Chondrocyte (in vitro differentiated cells): ENCODE data around the gene DFFA. TPM values are rescaled to one million over a fixed set of nuclear protein-coding genes. Genes with fewer than 3 reads are reported as not detected.

Experiments used
- DNase-seq: peaks from one replicate; pipeline ENCODE4 v3.0.0; 2021; ENCODE audit warnings: mixed read lengths, low spot score
- H3K27ac Mint-ChIP-seq: one replicate; pipeline ENCODE4 v1.8.0; 2021; ENCODE audit warnings: mild to moderate bottlenecking, moderate library complexity, mixed read lengths; ENCODE audit not compliant: unreplicated experiment
- H3K27me3 Mint-ChIP-seq: 2 replicates; pipeline ENCODE4 v1.8.0; 2021; ENCODE audit warnings: low read depth, mixed read lengths
- H3K36me3 Mint-ChIP-seq: 2 replicates; pipeline ENCODE4 v1.8.0; 2021; ENCODE audit warnings: low read depth, mixed read lengths
- H3K4me1 Mint-ChIP-seq: 2 replicates; pipeline ENCODE4 v1.8.0; 2021; ENCODE audit warnings: low read depth, mild to moderate bottlenecking, mixed read lengths
- H3K4me3 Mint-ChIP-seq: one replicate; pipeline ENCODE4 v1.8.0; 2021; ENCODE audit warnings: mild to moderate bottlenecking, moderate library complexity, mixed read lengths; ENCODE audit not compliant: unreplicated experiment
- H3K9me3 Mint-ChIP-seq: 2 replicates; pipeline ENCODE4 v1.8.0; 2021; ENCODE audit warnings: low read depth, mixed read lengths
- total RNA-seq: library from RNA; stranded (reverse); gene quantifications from 3 replicates; pipeline ENCODE4 v1.2.1, GENCODE V29; 2021
- TF ChIP-seq, protein P1 (sequence below): fragments of 200-600 bp; sonication (generic); IDR thresholded peaks from 2 replicates; pipeline ENCODE4 v1.5.0; 2021; ENCODE audit warnings: antibody characterized with exemption, mild to moderate bottlenecking, moderate library complexity

Gene DFFA
- total RNA-seq, 1 donor from 2014 or later: 33.7 TPM

DNA sequence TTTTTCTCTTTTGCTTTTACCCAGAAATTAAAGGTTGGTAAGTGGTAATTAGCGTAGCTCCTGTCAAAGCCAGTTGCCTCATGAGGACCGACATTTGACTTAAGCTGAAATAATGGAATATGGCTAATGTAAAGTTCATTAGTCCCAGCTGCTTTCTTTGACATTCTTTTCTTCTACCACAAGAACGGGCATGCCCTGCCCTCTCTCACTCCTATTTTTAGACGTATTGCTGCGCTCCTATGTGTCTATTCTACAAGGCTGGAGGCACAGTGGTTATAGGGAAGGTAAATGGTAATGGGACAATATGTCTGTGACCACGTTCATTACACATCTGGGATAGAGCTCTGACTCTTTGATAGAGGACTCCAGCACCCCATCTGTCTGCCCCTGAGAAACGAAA lies 15.7 kb downstream of the DFFA start:
- no peak overlapping the region for H3K27ac Mint-ChIP-seq
- no peaks in the 10 kb centered on the region for H3K27me3 Mint-ChIP-seq
- no peak for DNase-seq
- peaks cover 2% of the 10 kb centered on the region for H3K36me3 Mint-ChIP-seq
- no peaks in the 10 kb centered on the region for H3K9me3 Mint-ChIP-seq
- TF ChIP-seq, protein P1, sequence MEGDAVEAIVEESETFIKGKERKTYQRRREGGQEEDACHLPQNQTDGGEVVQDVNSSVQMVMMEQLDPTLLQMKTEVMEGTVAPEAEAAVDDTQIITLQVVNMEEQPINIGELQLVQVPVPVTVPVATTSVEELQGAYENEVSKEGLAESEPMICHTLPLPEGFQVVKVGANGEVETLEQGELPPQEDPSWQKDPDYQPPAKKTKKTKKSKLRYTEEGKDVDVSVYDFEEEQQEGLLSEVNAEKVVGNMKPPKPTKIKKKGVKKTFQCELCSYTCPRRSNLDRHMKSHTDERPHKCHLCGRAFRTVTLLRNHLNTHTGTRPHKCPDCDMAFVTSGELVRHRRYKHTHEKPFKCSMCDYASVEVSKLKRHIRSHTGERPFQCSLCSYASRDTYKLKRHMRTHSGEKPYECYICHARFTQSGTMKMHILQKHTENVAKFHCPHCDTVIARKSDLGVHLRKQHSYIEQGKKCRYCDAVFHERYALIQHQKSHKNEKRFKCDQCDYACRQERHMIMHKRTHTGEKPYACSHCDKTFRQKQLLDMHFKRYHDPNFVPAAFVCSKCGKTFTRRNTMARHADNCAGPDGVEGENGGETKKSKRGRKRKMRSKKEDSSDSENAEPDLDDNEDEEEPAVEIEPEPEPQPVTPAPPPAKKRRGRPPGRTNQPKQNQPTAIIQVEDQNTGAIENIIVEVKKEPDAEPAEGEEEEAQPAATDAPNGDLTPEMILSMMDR: no peak
- H3K4me1 Mint-ChIP-seq: peaks cover 19% of the 10 kb centered on the region
- no peak overlapping the region for H3K4me3 Mint-ChIP-seq

DNA sequence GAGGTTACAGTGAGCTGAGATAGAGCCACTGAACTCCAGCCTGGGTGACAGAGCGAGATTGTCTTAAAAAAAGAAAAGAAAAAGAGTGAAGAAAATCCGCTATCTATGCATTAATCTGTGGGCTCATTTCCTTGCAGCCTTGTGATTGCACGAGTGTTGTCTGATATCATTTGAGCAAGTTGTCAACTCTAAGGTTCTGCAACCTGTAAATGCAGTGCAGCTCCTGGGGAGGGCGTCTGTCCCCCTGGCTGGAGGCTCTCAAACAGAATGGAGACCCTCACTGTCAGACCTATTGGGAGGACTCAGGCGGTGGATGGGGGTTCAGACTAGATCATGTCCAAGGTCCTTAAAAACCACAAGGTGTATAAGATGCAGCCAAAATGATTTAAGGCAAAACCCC lies 16.3 kb downstream of the DFFA start:
- TF ChIP-seq, protein P1: no peak
- no peak overlapping the region for H3K4me3 Mint-ChIP-seq

DNA sequence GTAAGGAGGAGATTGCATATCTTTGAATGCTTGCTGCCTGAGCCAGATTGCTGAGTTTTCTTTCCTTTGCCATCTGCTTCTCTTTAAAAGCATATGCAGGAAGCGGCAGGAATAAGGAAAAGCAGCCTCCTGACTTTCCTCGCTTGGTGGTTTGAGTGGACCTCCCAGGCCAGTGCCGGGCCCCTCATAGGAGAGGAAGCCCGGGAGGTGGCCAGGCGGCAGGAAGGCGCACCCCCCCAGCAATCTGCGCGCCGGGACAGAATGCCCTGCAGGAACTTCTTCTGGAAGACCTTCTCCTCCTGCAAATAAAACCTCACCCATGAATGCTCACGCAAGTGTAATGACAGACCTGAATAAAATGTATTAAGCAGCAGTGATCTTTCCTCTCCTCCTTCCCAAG lies 21.0 kb downstream of the DFFA start:
- no peak for DNase-seq
- TF ChIP-seq, protein P1: no peak
- no peaks in the 10 kb centered on the region for H3K27me3 Mint-ChIP-seq
- no peaks in the 10 kb centered on the region for H3K36me3 Mint-ChIP-seq
- peak overlapping the region; percentile 10 for H3K4me3 Mint-ChIP-seq
- peaks cover 18% of the 10 kb centered on the region for H3K4me1 Mint-ChIP-seq
- H3K27ac Mint-ChIP-seq: no peak overlapping the region
- H3K9me3 Mint-ChIP-seq: no peaks in the 10 kb centered on the region

More for the DNA sequence above, 16.3 kb downstream of the DFFA start:
- no peaks in the 10 kb centered on the region for H3K36me3 Mint-ChIP-seq
- peak overlapping the region; percentile 41 for H3K27ac Mint-ChIP-seq
- no peaks in the 10 kb centered on the region for H3K9me3 Mint-ChIP-seq
- peaks cover 25% of the 10 kb centered on the region for H3K4me1 Mint-ChIP-seq
- DNase-seq: no peak
- H3K27me3 Mint-ChIP-seq: no peaks in the 10 kb centered on the region

DNA sequence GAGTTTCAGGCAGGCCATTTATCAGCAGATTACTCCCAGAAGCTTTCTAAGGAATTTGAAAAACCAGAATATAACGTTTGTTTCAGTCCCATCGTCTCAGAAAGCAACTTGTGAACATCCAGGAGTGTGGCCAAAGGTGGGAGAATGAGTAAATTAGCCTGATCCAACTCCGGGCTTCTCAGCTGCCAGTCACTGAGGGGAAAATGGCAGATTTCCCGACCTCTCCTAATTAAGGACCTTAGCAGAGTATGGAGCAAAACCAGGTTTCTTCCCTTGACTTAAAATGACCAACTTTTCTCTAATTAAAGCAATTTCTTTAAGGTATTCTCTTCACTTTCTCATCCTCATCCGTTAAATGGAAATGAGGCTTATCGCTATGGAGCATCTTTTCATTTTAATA lies 21.5 kb downstream of the DFFA start:
- H3K4me3 Mint-ChIP-seq: no peak overlapping the region

DNA sequence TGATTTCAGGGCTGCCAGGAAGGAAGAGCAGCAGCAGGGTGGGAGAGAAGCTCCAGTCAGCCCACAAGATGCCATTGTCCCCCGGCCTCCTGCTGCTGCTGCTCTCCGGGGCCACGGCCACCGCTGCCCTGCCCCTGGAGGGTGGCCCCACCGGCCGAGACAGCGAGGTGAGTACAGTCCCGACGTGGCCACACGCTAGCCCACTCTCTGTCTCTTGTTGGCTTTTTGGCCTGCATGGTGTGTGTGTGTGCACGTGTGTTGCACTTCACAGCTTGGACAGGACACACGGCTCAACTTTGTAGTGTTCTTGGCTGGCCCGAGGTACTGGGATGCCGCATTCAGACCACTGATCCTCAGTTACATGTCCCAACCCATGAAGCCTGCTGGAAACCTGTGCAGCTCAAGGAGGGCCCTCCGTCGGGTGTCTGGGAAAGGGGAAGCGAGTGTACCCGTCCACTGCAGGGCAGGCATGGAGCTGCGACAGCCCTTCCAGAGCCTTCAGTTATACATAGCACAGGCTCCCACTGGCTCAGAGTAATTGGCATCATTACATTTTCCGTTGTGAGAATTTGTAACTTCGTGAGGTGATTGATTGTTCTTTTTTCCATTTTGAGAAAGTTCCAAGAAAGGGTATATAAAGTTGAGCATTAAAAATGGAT lies 22.0 kb downstream of the DFFA start:
- DNase-seq: no peak
- H3K4me1 Mint-ChIP-seq: peaks cover 18% of the 10 kb centered on the region
- no peak overlapping the region for H3K4me3 Mint-ChIP-seq
- no peaks in the 10 kb centered on the region for H3K9me3 Mint-ChIP-seq
- H3K27ac Mint-ChIP-seq: no peak overlapping the region
- TF ChIP-seq, protein P1: no peak
- no peaks in the 10 kb centered on the region for H3K36me3 Mint-ChIP-seq
- no peaks in the 10 kb centered on the region for H3K27me3 Mint-ChIP-seq

More for the DNA sequence above, 21.5 kb downstream of the DFFA start:
- no peaks in the 10 kb centered on the region for H3K27me3 Mint-ChIP-seq
- DNase-seq: no peak
- TF ChIP-seq, protein P1: no peak
- no peak overlapping the region for H3K27ac Mint-ChIP-seq
- no peaks in the 10 kb centered on the region for H3K9me3 Mint-ChIP-seq
- H3K36me3 Mint-ChIP-seq: no peaks in the 10 kb centered on the region
- H3K4me1 Mint-ChIP-seq: peaks cover 18% of the 10 kb centered on the region
